Tibial artery (tissue), 4 donors: ENCODE data around the gene P2RX2.

ENCODE experiments used
- DNase-seq, 2 donors: peaks; one replicate each; pipeline ENCODE4 v3.0.0-alpha.2; 2019
- H3K27ac ChIP-seq, 2 donors: fragments of 200-600 bp; sonication (generic) in 1 of 2; 1 replicate in 1 of 2; 2 replicates in 1 of 2; pipeline ENCODE4 v1.5.1; 2018 to 2019; ENCODE audit warnings: mild to moderate bottlenecking in 1 of 2
- H3K27me3 ChIP-seq, 2 donors: fragments of 200-600 bp; sonication (generic) in 1 of 2; one replicate each; pipeline versions ENCODE4 v1.5.1 to v1.6.0; 2016 to 2019
- H3K36me3 ChIP-seq, 3 donors: fragments of 200-600 bp; sonication (generic) in 2 of 3; one replicate each; pipeline ENCODE4 v1.5.1; 2016 to 2019; ENCODE audit warnings: mild to moderate bottlenecking in 2 of 3
- H3K4me1 ChIP-seq, 4 donors: fragments of 200-600 bp; sonication (generic) in 2 of 4; 1 replicate in 3 of 4; 2 replicates in 1 of 4; pipeline ENCODE4 v1.5.1; 2016 to 2019
- H3K4me3 ChIP-seq, 2 donors: fragments of 200-600 bp; sonication (generic) in 1 of 2; 1 replicate in 1 of 2; 2 replicates in 1 of 2; pipeline ENCODE4 v1.5.1; 2018 to 2019; ENCODE audit warnings: mild to moderate bottlenecking in 2 of 2
- H3K9me3 ChIP-seq, 3 donors: fragments of 200-600 bp; sonication (generic) in 1 of 3; one replicate each; pipeline ENCODE4 v1.5.1; 2016 to 2019
- intact Hi-C: fragments of 100-400 bp; cut with DNase I; formaldehyde crosslinking; loops from one replicate; pipeline ENCODE4 v1.15.0; 2023; ENCODE audit warnings: low total_unique reads
- TF ChIP-seq, protein P1 (sequence below), 2 experiments: fragments of 200-600 bp in 1 of 2; fragments of 450-650 bp in 1 of 2; IDR thresholded peaks; one replicate each; pipeline ENCODE4 v1.5.1; 2017 to 2019; ENCODE audit warnings: antibody characterized with exemption in 2 of 2, mild to moderate bottlenecking in 1 of 2, moderate library complexity in 1 of 2

The P2RX2 gene

DNA sequence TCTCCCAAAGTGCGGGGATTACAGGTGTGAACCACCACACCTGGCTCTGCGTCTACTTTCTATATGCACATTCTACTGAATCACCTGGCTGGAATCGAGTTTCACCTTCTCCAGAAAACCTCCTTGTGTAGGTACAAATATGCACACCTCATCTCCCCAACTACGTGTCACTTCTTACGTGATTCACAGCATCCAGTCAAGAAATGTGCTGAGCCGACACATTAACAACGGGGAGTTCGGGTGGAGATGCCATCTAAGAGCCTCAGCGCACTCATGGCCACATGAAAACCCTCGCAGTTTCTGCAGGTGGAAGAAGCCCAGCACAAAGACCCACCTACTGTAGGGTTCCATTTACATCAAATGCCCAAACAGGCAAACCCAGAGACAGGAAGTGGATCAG lies 29.3 kb downstream of the P2RX2 start:
- DNase-seq: no peak
- peaks cover 51 to 92% (median 52%) of the 10 kb centered on the region in 3 donors for H3K36me3 ChIP-seq
- intact Hi-C loops: no loop called here
- no peaks in the 10 kb centered on the region for H3K27me3 ChIP-seq
- no peaks in the 10 kb centered on the region for H3K4me1 ChIP-seq
- no peak overlapping the region for H3K4me3 ChIP-seq
- no peak overlapping the region for H3K27ac ChIP-seq
- TF ChIP-seq, protein P1, sequence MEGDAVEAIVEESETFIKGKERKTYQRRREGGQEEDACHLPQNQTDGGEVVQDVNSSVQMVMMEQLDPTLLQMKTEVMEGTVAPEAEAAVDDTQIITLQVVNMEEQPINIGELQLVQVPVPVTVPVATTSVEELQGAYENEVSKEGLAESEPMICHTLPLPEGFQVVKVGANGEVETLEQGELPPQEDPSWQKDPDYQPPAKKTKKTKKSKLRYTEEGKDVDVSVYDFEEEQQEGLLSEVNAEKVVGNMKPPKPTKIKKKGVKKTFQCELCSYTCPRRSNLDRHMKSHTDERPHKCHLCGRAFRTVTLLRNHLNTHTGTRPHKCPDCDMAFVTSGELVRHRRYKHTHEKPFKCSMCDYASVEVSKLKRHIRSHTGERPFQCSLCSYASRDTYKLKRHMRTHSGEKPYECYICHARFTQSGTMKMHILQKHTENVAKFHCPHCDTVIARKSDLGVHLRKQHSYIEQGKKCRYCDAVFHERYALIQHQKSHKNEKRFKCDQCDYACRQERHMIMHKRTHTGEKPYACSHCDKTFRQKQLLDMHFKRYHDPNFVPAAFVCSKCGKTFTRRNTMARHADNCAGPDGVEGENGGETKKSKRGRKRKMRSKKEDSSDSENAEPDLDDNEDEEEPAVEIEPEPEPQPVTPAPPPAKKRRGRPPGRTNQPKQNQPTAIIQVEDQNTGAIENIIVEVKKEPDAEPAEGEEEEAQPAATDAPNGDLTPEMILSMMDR (IDR thresholded peaks at IDR 0.05): no peak
- no peaks in the 10 kb centered on the region for H3K9me3 ChIP-seq

DNA sequence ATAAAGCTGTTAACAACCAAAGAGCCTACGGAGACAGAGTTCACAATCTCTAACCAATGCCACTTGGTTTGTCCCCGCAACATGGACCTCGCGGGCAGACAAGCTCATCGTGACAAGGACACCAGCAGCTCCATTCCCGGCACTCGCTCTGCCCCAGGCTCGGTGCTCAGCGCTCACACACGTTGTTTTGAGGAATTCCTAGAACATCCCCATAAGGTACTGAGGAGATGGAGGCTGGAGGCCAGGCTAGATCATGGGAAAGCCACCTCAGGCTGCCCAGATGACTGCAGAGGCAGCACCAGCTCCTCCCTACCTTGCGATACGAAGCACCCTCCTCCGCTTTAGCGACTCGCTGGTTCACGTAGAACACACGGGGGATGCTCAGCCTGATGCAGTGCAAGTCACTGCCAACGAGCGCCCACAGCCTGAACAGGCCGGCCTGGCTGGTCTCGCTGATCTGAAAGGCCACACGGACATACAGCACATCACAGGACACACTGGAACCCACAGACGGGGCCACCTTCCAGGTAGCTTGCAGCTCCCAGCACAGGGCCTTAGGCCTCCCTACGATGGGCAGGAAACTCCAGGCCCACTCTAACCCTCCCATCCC lies 30.1 kb downstream of the P2RX2 start:
- peak in 1 of 2 donors; percentile 43 for DNase-seq

DNA sequence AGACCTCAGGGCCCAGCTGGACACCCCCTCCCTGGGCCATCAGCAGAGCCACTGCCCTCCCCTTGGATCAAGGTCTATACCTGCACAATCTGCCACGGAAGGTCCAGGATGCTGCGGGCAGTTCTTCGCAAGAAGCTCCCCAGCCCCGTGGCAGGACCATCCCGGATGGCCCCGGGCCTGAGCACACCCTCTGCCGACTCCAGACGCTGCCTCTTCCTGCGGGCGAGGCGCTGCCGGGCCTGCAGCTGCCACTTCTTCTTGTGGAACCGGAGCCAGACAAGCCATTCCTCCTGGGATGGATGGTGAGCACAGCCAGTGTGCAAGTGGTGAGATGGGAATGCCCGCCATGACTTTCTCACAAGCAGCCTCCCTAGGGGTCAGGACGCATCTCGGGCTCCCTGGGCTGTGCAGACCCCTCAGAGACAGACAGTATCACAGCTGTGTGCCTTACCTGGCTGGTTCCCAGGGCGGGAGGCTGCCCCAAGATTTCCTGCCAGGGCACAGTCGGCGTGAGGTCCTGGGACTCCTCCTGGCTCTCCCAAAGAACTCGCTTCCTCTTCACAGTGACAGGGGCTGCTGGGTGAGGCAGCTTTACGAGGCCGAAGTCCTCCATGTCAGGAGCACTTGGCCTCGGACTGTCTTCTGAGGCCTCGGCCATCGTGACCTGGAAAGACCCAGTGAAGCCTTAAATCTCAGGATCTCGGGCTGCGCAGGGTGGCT lies 30.8 kb downstream of the P2RX2 start:
- no peak overlapping the region for H3K4me3 ChIP-seq
- DNase-seq: peak in 1 of 2 donors; percentile 46
- H3K4me1 ChIP-seq: no peaks in the 10 kb centered on the region
- H3K27me3 ChIP-seq: no peaks in the 10 kb centered on the region
- intact Hi-C loops: no loop called here
- peaks cover 52 to 92% (median 62%) of the 10 kb centered on the region in 3 donors for H3K36me3 ChIP-seq
- no peak overlapping the region for H3K27ac ChIP-seq
- no peaks in the 10 kb centered on the region for H3K9me3 ChIP-seq
- TF ChIP-seq, protein P1 (IDR thresholded peaks at IDR 0.05): no peak

More for the DNA sequence above, 30.1 kb downstream of the P2RX2 start:
- intact Hi-C loops: no loop called here
- TF ChIP-seq, protein P1 (IDR thresholded peaks at IDR 0.05): no peak
- H3K4me3 ChIP-seq: no peak overlapping the region
- H3K9me3 ChIP-seq: no peaks in the 10 kb centered on the region
- no peaks in the 10 kb centered on the region for H3K4me1 ChIP-seq
- H3K27ac ChIP-seq: no peak overlapping the region
- no peaks in the 10 kb centered on the region for H3K27me3 ChIP-seq
- H3K36me3 ChIP-seq: peaks cover 47 to 92% (median 56%) of the 10 kb centered on the region in 3 donors

DNA sequence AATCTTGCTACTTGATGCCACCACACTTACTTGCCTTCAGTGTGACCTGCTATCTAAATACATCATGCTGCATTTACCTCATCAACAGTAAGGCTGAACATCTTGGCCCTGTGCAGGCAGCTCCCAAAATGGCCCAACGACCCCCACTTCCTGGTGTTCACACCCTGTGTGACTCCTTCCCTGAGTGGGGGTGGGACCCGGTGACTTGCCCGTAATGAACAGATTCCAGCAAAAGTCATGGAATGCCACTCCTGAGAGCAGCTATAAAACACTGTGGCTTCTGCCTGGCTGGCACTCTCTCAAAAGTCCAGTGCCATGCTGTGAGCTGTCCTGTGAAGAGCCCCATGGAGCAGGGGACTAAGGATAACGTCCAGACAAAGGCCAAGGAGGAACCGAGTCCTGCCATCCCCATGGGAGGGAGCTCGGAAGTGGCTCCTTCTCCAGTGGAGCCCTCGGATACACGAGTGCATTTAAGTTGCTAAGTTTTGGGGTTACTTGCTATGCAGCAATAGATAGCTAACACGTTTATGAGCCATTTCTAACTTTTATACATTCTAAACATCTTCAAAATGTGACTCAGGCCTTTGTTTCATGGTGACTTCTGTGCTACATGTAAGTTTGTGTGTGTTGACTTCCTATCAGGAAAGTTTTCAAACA lies 33.0 kb downstream of the P2RX2 start:
- no peaks in the 10 kb centered on the region for H3K4me1 ChIP-seq
- H3K27ac ChIP-seq: no peak overlapping the region
- peak in 1 of 2 donors; percentile 33 for DNase-seq
- peaks cover 63 to 95% (median 65%) of the 10 kb centered on the region in 3 donors for H3K36me3 ChIP-seq
- no peaks in the 10 kb centered on the region for H3K27me3 ChIP-seq
- H3K9me3 ChIP-seq: no peaks in the 10 kb centered on the region
- intact Hi-C loops: no loop called here
- H3K4me3 ChIP-seq: no peak overlapping the region
- TF ChIP-seq, protein P1 (IDR thresholded peaks at IDR 0.05): no peak

DNA sequence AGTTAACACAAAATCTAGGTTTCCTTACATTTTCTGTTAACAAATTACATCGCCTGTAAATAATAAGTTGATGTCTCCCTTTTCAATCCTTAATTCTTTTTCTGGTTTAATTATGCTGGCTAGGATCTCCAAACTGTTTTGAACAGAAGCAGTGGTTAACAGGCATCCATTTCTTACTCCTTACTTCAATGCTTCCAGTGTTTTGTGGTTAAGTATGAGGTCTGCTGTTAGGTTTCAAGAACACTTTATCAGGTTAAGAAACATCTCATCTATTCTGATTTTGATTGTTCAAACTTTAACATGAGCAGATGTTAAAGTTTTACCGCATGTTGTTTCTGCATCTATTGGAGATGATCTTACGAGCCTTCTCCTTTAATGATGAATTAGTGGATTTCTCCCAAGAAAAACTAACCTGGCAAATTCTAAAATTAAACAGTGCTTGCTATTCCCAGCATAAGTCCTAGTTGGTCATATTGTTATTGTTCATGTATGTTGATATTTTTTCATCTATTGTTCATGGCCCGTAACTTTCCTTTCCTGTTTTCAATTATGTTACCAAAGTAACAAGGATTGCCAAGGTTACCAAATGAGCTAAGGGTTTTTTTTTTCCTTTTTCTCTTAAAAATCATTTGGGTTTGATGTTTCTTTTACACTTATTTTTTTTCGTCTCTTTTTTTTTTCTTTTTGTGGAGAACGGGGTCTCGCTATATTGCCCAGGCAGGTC lies 35.2 kb downstream of the P2RX2 start:
- DNase-seq: no peak
- H3K4me3 ChIP-seq: no peak overlapping the region
- intact Hi-C loops: no loop called here
- H3K36me3 ChIP-seq: peaks cover 66 to 95% (median 67%) of the 10 kb centered on the region in 3 donors
- no peaks in the 10 kb centered on the region for H3K27me3 ChIP-seq
- TF ChIP-seq, protein P1 (IDR thresholded peaks at IDR 0.05): no peak
- H3K9me3 ChIP-seq: no peaks in the 10 kb centered on the region
- H3K27ac ChIP-seq: no peak overlapping the region
- H3K4me1 ChIP-seq: no peaks in the 10 kb centered on the region
